C4-2B (cell line): ENCODE measurements around the gene ARL15.

ENCODE experiments used
- CTCF ChIP-seq: fragments of 450-650 bp; conservative IDR thresholded peaks from 2 replicates; pipeline ENCODE4 v1.5.1; 2017; ENCODE audit warnings: mild to moderate bottlenecking
- ZFX ChIP-seq: fragments of 450-650 bp; IDR thresholded peaks from 2 replicates; pipeline ENCODE4 v1.6.1; 2017

- TF ChIP-seq CTCF (no peak), ZFX (no peak)
These were observed 243.9 kb downstream of the ARL15 start for GRCh38 chr5:54066433-54066832.
